Right hindlimb (tissue), 1 donor: Measurements from ENCODE around the gene DENND1B.
"Not testable (repeated sequence)": the region's sequence is repeated elsewhere in the genome, so short reads cannot be mapped to it uniquely, and the experiment has no call there.

ENCODE experiments used
- DNase-seq: peaks from one replicate; pipeline ENCODE4 v3.0.0-alpha.2; 2018

Gene DENND1B

GRCh38 chr1:197782722-197783360 is 7.6 kb upstream of the DENND1B start:
- DNase-seq: no peak

- no peak for DNase-seq
Measured at GRCh38 chr1:197781968-197782721, 6.9 kb upstream of the DENND1B start.

GRCh38 chr1:197779921-197780320 is 4.6 kb upstream of the DENND1B start:
- no peak for DNase-seq

GRCh38 chr1:197778366-197778945 is 3.2 kb upstream of the DENND1B start:
- DNase-seq: no peak

- no peak for DNase-seq
Measured at GRCh38 chr1:197776351-197777105, 1.2 kb upstream of the DENND1B start.

- DNase-seq: peak; percentile 71
Measured at GRCh38 chr1:197774466-197775281, 606 bp downstream of the DENND1B start.

GRCh38 chr1:197773856-197774255 is 1.4 kb downstream of the DENND1B start:
- DNase-seq: no peak

GRCh38 chr1:197771904-197772556 is 3.2 kb downstream of the DENND1B start:
- DNase-seq: no peak

- no peak for DNase-seq
Measured at GRCh38 chr1:197771386-197771785, 3.9 kb downstream of the DENND1B start.

GRCh38 chr1:197770243-197770642 is 5.0 kb downstream of the DENND1B start:
- no peak for DNase-seq

- no peak for DNase-seq
Measured at GRCh38 chr1:197769287-197769686, 6.0 kb downstream of the DENND1B start.

- DNase-seq: no peak
Measured at GRCh38 chr1:197768014-197768805, 7.1 kb downstream of the DENND1B start.

- no peak for DNase-seq
Measured at GRCh38 chr1:197763769-197764168, 11.5 kb downstream of the DENND1B start.

GRCh38 chr1:197763307-197763706 is 12.0 kb downstream of the DENND1B start:
- DNase-seq: no peak

GRCh38 chr1:197761654-197762053 is 13.6 kb downstream of the DENND1B start:
- no peak for DNase-seq

GRCh38 chr1:197755553-197755952 is 19.7 kb downstream of the DENND1B start:
- not testable (repeated sequence) for DNase-seq

- not testable (repeated sequence) for DNase-seq
Measured at GRCh38 chr1:197752652-197753164, 22.6 kb downstream of the DENND1B start.

GRCh38 chr1:197750366-197750765 is 24.9 kb downstream of the DENND1B start:
- no peak for DNase-seq

- DNase-seq: no peak
Measured at GRCh38 chr1:197745911-197746310, 29.4 kb downstream of the DENND1B start.

GRCh38 chr1:197744979-197745378 is 30.3 kb downstream of the DENND1B start:
- DNase-seq: no peak

- DNase-seq: no peak
Measured at GRCh38 chr1:197743578-197743977, 31.7 kb downstream of the DENND1B start.
